Activated CD4-positive, alpha-beta T cell treated with anti-CD3 and anti-CD28 coated beads, Interleukin-2, amount 50 U/mL, for 16 hours (primary cell): ENCODE measurements around the gene BLNK.

ENCODE experiments used
- DNase-seq: peaks from one replicate; pipeline ENCODE4 v3.0.0-alpha.2; 2020

The BLNK gene

DNA sequence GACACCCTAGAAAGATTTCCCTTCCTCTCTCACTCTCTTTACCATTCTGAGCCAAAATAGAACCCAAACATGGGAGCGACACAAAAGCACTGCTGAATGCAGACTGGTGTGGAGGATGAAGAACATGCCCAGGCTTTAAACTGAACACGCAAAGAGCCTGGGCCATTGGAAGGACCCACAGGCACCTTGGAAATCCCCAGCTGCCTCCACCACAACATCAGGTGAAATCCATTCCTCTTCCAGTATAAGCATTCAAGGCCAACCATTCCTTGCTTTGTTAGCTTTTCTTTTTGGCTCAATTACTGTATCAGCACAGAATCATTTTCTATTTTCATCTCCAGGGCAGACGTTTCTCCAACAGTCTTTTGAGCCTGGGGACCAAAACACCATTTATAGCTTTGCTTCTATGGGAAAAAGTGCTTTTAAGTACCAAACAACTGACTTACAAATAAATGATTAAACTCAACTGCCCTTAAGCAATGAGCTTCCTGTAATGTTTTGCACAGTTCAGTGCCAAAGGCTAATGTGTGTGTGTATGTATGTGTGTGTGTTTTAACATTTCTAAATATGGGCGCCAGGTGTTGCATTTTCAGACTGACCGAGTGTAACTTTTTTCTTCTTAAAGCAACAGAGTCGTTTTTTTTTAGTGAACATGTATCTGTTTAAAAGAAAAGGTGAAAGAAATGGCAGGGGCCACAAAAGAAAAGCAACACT is 16.2 kb upstream of the BLNK start:
- DNase-seq = no peak

DNA sequence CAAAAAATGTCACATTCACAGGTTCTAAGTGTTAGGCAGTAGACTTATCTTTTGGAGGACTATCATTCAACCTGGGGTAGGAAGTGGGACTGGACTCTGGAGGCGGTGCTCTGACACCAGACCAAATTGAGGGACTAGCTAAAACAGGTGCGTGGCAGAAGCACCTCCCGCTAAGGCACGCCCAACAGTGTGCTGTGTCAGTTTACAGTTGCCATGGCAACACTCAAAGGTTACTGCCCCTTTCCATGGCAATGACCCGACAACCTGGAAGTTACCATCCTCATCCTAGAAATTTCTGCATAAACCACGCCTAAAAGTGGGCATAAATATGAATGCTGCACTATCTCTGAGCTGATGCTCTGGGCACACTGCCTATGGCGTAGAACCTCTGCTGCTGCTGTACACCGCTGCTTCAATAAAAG is 14.0 kb upstream of the BLNK start:
- no peak for DNase-seq

DNA sequence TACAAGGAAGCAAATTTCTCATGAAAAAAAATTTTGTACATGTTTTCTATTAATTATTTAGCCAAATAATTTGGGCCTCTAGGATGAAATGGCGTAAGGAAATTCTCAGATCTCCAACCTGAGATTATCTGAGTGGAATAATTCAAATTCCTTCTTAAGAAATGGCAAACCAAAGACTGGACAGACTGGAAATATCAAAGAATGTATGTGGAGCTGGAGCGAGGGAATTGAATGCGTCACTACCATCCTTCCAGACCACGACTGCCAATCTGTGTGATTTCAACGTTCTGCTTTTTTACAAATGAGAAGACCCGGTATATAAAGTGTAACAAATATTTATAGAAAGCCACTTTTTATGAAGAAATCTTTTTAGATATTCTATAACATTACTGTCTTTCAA is 12.4 kb upstream of the BLNK start:
- DNase-seq = no peak

DNA sequence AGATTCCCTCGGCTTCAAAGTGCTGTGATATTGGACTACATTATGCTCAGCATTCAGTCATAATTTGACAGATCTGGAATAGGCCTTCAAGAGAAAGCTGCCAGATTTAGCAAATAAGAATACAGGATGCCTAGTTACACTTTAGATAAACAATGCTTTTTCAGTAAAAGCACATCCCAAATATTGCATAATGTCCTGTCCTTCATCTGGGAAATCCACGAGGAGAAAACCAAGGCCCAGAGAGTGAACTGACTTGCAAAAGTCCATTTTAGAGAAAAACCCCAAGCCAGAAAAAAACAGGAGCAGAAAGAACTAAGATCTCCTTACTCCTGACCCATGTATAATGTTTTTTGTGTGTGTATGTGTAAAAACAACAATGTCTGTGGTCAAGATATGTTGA is 12.0 kb upstream of the BLNK start:
- no peak for DNase-seq

DNA sequence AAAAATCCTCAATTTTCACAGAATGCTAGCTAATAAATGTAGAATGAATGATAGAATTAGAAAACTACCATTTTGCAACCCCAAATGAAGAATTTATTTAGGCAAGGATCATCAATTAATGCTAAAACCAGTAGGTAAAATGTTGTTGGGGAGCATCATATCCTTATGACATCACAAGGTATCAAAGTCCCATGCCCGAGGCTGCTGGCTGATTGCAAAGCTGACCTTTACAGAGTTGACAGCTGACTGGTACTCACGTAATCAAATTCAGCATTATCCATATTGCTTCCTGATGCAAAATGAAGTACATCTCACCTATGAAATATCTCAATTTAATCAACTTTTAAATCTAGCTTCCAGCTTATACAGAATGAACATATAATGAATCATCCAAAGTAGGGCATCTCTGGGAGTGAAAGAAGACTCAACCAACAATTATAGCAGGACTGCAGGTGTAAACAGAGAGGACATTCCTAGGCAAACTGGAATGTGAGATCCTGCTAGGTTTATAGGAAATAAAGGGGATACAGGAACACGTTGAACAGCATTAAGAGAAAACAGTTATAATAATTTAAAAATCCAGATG is 10.2 kb upstream of the BLNK start:
- no peak for DNase-seq

DNA sequence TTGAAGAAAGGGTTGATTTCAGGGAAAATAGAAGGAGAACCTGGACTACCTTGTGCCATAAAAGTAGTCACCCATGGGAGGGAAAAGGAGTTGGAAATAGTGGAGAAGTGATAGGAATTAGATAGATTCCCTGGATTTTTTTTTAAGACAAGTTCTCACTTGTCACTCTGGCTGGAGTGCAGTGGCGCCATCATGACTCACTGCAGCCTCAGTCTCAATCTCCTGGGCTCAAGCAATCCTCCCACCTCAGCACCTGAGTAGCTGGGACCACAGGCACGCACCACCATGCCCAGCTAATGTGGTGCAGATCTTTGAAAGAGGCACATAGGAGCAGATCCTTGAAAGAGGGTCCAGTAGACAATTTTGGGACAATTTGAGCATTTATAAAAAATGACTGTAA is 9.5 kb upstream of the BLNK start:
- DNase-seq = no peak

DNA sequence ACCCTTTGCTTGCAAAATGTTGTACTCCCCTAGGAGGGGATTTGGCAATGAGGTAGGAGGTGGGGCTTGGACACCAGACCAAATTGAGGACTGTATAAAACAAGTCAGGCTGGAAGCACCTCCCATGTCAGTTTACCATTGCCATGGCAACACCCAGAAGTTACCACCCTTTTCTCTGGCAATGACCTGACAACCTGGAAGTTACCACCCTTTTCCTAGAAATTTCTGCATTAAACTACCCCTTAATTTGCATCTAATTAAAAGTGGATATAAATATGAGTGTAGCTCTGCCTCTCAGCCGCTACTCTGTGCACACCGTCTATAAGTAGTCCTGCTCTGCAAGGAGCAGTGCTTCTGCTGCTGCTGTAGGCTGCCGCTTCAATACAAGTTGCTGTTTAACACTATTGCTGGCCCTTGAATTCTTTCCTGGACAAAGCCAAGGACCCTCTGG is 7.8 kb upstream of the BLNK start:
- DNase-seq = no peak

DNA sequence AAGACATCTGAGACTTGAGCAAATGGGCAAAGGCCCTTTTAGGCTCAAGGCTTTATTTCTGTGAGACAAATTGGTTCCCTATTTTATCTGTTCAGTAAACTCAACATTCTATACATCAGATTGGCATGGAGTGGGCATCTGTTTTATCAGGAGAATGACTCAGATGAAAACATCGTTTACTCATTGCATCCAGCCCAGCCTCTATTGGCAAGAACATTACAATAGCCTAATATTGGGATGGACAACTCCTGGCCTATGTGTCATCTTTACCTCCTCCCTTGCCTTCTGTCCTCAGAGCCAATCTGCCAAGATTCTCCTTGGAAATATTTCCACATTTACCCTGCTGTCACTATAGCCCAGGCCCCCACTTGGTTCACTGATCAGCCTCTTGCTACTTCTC is 5.5 kb upstream of the BLNK start:
- no peak for DNase-seq

DNA sequence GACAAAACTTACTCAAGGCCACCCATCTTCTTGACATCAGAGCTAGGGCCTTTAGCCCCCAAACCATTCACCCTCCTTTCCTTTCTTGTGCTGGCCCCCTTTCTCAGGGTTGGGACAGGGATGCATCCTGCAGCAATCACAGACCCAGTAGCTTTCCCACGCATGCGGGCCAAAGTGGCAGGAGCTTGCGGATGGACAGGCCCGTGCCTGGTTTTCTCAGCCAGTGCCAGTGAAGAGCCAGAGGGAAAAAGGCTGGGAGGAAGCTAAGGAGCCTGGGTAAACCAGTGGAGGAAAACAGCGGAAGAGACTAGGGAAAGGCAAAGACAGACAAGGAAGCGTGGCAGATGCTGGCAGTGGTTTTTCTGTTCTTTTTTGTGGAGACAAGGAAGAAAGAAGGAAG is 5.1 kb upstream of the BLNK start:
- DNase-seq = no peak

DNA sequence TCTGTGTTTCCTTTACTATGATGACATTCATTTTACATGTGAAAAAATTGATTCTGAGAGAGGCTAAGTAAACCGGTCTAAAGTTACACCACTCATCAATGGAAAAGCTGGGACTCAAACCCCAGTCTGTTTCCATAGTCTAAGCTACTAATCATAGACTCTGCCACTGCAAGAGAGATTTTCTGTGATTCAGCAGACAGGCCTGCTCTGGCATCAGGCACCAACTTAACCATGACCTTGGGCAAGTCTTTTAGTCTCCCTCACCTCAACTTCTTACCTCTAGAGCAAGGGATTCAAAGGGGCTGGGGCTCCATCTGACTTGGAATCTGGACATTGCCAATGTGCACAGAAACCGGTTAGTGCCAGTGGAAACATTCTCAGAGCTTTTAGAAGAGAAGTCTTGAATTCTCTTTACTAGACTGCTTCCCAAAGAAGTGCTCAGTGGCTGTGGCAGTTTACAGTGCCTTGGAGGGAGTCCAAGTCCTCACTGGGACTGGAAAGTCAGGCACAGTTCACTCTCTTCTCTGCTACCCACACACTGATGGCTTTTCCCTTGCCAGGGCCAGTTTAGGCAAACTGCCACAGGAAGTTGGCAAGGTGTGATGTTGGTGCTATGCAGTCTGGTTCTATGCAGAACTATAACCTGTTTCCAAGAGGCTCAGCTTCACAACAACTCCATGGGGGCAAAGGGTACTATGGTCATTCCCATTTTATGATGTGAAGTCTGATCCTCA is 4.5 kb upstream of the BLNK start:
- no peak for DNase-seq

DNA sequence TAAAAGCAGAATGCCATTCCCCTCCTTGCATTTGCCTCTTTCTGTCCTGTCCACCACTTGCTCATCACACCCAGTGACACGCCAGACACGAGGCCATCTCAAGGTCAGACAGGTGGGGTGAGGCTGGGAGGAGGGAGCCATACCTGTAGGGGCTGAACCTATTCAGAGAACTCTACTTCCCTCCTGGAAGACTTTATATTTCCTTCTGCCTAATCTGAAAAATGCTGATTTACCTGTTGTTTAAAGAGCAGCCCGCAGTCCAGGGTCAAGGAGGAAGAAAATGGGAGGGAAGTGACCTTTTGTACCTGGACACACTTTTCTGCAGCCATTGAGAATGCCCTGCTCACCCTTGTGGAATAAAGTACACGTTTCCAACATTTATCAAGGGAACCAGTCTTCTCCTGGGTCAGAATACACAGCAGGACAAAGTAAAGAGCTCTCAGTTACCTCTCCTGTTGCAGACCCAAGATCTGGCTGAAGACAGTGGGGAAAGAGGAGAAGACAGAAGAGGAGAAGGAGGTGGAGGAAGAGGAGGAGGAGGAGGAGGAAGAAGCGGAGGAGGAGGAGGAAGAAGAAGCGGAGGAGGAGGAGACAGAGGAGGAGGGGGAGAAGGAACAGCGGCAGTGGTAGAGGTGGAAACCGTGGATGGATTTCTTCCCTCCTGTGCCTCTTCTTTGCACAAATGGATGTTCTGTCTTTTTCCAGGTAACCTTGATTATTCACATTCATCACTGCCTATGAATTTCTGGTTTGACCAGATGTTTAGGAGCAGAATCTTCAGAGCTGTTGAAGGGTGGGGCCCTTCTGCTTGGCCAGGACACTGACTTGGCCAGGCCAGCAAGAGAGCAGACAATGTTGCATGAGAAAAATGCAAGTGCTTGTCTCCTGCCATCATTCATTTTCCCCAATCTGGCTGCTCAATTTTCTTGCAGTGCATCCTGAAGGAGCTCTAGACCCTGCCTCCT is 1.2 kb upstream of the BLNK start:
- no peak for DNase-seq

DNA sequence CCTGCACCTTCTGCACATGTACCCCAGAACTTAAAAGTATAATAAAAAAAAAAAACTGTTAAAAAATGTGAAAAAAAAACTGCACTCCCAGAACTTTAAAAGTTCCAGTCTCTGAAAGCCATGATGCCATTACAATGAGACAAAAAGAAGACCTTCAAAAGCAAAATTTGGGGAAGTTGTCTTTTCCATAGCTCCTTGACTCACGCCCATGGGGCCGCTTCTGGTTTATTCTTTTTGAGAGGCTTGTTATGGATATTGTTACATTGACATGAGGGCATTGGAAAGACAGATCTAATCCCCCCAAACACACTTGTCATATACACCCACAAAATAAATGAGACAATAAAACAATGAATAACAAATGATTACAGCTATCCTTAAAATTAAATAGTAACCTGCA is 798 bp downstream of the BLNK start:
- no peak for DNase-seq

DNA sequence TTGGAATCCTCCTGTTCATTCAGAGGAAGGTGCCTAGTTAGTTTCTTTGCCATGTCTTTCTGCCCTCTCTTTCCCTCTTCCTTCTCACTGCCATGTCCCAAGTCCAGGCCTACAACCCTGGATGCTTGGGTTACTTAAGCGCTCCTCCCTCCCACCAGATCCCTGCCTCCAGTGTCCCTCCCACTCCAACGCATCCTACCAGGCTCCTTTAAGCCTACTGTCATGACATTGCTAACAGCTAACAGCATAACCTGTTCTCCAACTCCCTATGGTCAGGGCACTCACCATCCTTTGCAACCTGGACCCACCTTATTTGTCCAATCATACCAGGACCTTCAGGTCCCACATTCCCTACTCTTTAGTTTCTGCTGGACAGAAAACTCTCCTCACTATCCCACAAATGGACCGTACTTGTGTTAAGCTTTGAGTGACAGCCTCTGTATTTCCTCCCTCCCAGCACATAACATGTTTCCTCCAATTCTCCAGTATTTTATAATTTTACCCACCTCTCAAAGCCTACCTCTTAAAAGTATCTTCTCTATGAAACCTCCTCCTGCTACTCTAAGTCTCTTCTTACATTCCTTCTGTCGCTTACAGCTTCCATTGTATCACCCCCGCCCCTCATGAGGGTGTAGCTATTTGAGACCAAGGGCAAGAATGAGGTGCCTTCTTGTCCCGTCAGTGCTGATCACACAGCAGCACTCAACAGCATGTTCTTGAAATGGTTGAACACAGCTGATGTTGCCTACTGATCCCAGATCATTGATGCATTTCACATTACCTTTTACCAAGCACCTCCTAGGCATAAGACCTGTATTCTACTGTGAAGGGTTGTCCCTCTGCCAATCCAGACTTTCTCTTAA is 1.7 kb downstream of the BLNK start:
- DNase-seq = no peak

DNA sequence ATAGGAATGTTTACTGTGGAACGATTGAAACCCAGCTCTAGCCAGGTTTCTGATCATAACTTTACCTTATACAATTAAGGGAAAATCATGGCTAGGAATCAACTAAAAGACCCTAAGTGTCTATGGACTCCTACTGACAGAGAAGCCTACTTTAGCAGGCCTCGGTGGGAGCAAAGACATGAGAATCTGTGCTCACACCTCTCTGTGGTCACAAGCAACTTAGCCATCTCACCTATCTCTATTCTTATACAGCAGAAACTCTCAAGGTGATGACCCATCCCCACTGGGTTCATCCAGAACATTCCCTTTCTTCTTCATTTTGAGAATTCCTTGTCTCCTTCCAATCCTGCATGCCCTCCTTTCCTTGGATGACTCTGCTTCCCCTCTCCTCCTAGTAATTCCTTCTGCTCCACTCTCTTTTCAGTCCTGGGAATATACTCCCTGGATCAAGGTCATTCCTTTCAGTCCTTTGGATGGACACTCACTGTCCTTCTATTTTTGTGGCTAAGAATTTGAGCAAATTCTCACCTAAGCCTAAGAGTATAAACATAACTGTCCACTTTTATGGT is 2.9 kb downstream of the BLNK start:
- DNase-seq = no peak

DNA sequence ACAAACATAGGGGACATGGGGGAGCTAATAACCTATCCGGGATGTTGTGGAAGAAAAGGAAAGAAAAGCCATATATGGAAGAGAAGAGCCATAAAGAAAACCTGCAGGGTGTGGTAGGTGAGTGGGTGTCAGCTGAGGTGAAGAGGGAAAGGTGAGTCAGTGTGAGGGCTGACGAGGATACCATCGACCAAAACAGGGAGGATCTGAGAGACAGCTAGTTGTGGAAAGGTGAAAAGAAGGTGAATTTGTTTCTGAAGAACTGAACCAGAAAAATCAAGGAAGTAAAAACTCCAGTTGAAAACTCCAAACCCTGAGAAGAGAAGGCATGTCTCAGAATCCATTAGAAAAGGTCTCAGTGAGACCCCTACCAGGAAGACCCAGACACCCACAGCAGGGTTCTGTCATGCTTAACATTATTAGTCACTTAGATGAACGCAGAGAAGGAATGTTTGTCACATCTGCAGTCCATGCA is 4.1 kb downstream of the BLNK start:
- DNase-seq = no peak

DNA sequence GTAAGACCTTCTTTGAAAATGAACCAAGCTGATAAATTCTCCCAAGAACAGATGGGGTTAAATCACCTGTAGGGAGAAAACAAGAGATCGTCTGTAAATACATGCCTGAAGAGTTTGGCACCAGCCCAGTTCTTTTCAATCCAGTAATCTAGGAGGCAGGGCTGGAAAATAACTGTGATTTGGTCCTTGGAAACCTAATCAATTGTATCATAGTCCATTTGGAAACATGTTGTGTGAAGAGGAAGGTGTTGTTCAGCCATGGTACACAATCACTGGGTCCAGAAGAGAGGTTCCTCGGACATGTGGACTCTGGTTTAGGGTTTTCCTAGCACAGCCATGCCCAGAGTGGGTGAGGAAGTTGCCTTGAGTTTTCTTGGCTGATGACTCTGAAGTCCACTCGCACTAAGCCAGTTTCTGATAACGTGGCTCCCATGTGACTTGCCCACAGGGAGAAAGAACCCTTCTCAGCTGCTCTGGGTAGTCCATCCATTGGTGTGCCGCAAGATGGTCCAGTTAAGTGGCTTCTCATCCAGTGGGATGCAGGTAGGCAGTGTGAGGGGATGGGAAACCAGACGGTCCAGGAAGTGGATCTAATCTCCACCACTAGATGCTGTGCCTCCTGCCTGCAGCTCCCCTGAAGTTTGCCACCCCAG is 5.1 kb downstream of the BLNK start:
- DNase-seq = no peak

DNA sequence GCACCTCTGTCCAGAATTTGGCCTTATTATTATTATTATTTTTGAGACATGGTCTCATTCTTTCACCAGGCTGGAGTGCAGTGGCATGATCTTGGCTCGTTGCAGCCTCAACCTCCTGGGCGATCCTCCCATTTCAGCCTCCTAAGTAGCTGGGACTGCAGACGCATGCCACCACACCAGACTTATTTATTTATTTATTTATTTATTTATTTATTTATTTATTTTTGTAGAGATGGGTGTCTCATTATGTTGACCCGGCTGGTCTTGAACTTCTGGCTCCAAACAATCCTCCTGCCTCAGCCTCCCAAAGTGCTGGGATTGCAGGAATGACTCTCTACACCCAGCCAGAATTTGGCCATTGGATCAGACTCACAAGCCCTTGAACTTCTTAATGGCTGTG is 6.4 kb downstream of the BLNK start:
- no peak for DNase-seq

DNA sequence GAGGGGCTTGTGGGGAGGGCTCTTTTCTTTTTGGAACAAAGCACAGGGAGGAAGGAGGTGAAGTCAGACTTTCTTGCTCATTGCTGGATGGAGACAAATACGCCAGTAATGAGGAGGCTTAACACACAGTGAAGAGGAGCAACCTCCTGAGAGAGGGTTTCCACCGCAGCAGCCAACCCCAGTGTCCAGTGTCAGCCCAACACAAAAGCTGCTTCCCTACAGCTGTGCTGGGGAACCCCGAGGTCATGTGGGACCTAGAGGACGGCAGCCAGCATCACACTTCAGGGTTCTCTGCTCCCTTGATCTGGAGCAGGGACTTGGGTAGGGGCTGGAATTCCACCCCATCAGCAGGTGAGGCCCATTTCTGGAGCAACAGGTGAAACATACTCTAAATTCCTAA is 7.7 kb downstream of the BLNK start:
- DNase-seq = no peak

DNA sequence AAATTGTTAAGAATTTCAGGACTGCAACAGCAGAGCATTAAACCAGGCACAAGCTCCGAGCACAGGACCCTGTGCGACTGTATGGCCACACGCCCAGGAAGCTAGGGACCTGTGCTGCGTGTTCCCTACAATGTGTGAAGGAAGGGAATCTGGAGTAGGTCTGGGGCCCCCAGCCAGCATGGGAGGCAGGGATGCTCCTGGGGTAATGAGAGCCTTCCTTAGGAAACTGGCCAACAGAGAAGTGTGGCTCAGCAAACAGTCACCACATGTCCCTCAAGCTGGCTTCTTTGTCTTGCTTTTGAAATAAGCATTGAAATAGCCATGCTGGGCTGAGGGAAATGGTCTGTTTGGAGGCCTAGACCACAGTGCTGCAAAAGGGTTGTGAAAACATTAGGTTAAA is 8.2 kb downstream of the BLNK start:
- DNase-seq = no peak

DNA sequence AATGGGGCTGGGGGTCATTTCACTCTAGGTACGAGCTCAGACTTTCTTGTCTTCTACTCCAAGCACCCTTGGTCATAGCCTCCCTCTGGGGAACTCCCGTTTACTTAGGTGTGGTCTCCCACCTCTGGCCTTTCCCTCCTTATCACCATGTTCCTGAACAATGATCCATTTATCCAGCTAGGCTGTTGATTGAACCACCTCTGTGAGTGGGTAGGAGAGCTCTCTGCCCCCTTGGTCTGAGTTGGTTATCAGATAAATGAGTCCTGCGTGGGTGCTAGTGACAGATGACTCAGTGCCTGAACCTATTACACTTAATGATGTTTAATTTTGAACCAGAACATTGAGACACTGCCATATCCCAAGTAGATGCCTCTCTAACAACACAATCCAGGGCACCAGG is 9.4 kb downstream of the BLNK start:
- DNase-seq = no peak

DNA sequence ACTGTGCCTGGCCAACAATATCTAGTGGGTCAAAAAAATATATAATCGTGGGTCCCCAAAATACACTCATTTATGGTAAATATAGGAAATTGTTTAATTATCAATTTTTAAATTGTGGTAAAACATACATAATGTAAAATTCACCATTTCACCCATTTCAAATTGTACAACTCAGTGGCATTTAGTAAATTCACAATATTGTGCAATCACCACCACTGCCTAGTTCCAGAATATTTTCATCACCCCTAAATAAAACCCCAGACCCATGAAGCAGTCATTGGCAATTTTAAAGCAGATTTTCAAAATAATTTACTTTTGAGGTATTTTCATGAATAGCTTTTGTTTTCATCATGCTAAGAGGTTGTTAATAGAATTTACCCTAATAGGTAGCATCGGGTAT is 10.2 kb downstream of the BLNK start:
- DNase-seq = no peak
